Vagina (tissue), 2 donors: ENCODE measurements around the gene ITIH3. TPM values are rescaled to one million over a fixed set of nuclear protein-coding genes. Genes with fewer than 3 reads are reported as not detected.

ENCODE experiments used
- DNase-seq, 2 donors: peaks; one replicate each; pipeline ENCODE4 v3.0.0-alpha.2; 2017; ENCODE audit errors: extremely low spot score in 2 of 2
- H3K27ac ChIP-seq: fragments of 200-600 bp; sonication (generic); one replicate; pipeline ENCODE4 v1.5.1; 2019
- H3K27me3 ChIP-seq: fragments of 200-600 bp; sonication (generic); one replicate; pipeline ENCODE4 v1.5.1; 2019
- H3K36me3 ChIP-seq, 2 donors: fragments of 200-600 bp; sonication (generic); one replicate each; pipeline ENCODE4 v1.5.1; 2017 to 2019
- H3K4me1 ChIP-seq: fragments of 200-600 bp; sonication (generic); one replicate; pipeline ENCODE4 v1.5.1; 2019
- H3K4me3 ChIP-seq, 2 donors: fragments of 200-600 bp; sonication (generic); 1 replicate in 1 of 2; 2 replicates in 1 of 2; pipeline ENCODE4 v1.5.1; 2016 to 2019
- H3K9me3 ChIP-seq: fragments of 200-600 bp; sonication (generic); one replicate; pipeline ENCODE4 v1.5.1; 2019
- CTCF ChIP-seq, 3 experiments: fragments of 450-650 bp in 2 of 3; fragments of 200-600 bp in 1 of 3; sonication (generic) in 1 of 3; IDR thresholded peaks; one replicate each; pipeline ENCODE4 v1.5.1; 2017 to 2019; ENCODE audit warnings: antibody characterized with exemption in 3 of 3, mild to moderate bottlenecking in 2 of 3, moderate library complexity in 2 of 3
- POLR2A ChIP-seq, 2 donors: fragments of 450-650 bp; IDR thresholded peaks; one replicate each; pipeline ENCODE4 v1.6.1; 2017; ENCODE audit warnings: antibody characterized with exemption in 2 of 2, mild to moderate bottlenecking in 2 of 2, moderate library complexity in 2 of 2
- POLR2AphosphoS5 ChIP-seq, 2 donors: sonication (generic); formaldehyde crosslinking; IDR thresholded peaks; one replicate each; pipeline ENCODE4 v1.9.0; 2017; ENCODE audit warnings: antibody characterized with exemption in 2 of 2, mild to moderate bottlenecking in 2 of 2, low read depth in 1 of 2; ENCODE audit not compliant: insufficient read depth in 1 of 2
- intact Hi-C: fragments of 100-400 bp; cut with DNase I; formaldehyde crosslinking; loops from one replicate; pipeline ENCODE4 v1.15.1; 2023
- total RNA-seq: library from RNA; depleted of rRNA; stranded (reverse); fragments of >200 nt; gene quantifications from one replicate; pipeline ENCODE4 v1.2.3, GENCODE V29; 2016

ITIH3 gene
- total RNA-seq, 1 donor from 2014 or later = 7.6 TPM

GRCh38 chr3:52839892-52840545, 45.4 kb downstream of the ITIH3 start:
- intact Hi-C loops = no loop called here

GRCh38 chr3:52841211-52841980, 46.8 kb downstream of the ITIH3 start:
- Histone ChIP-seq H3K9me3 (no peaks in the 10 kb centered on the region), H3K27ac (no peak overlapping the region), H3K27me3 (no peaks in the 10 kb centered on the region), H3K36me3 (peaks cover 0 to 17% of the 10 kb centered on the region in 2 donors), H3K4me1 (peaks cover 34% of the 10 kb centered on the region), H3K4me3 (no peak overlapping the region)
- intact Hi-C loops = no loop called here
- DNase-seq = no peak
- TF ChIP-seq POLR2AphosphoS5 (IDR thresholded peaks at IDR 0.05; ENCODE audit: insufficient read depth in 1 of 2, low read depth in 1 of 2) (no peak), CTCF (IDR thresholded peaks at IDR 0.05) (no peak), POLR2A (IDR thresholded peaks at IDR 0.05) (no peak)

More at GRCh38 chr3:52839892-52840545, 45.4 kb downstream of the ITIH3 start:
- H3K36me3 ChIP-seq = peaks cover 0 to 17% of the 10 kb centered on the region in 2 donors
- H3K4me3 ChIP-seq = no peak overlapping the region
- no peaks in the 10 kb centered on the region for H3K9me3 ChIP-seq
- no peak for DNase-seq
- no peak overlapping the region for H3K27ac ChIP-seq
- no peaks in the 10 kb centered on the region for H3K27me3 ChIP-seq
- peaks cover 33% of the 10 kb centered on the region for H3K4me1 ChIP-seq
- TF ChIP-seq POLR2A (IDR thresholded peaks at IDR 0.05) = no peak
- TF ChIP-seq POLR2AphosphoS5 (IDR thresholded peaks at IDR 0.05; ENCODE audit: insufficient read depth in 1 of 2, low read depth in 1 of 2) = no peak
- no peak for TF ChIP-seq CTCF (IDR thresholded peaks at IDR 0.05)

GRCh38 chr3:52841981-52842340, 47.4 kb downstream of the ITIH3 start:
- Histone ChIP-seq H3K4me1 (peaks cover 36% of the 10 kb centered on the region), H3K36me3 (peaks cover 0 to 17% of the 10 kb centered on the region in 2 donors), H3K4me3 (no peak overlapping the region), H3K27me3 (no peaks in the 10 kb centered on the region), H3K9me3 (no peaks in the 10 kb centered on the region), H3K27ac (no peak overlapping the region)
- no peak for TF ChIP-seq POLR2A (IDR thresholded peaks at IDR 0.05)
- no peak for TF ChIP-seq POLR2AphosphoS5 (IDR thresholded peaks at IDR 0.05; ENCODE audit: insufficient read depth in 1 of 2, low read depth in 1 of 2)
- TF ChIP-seq CTCF (IDR thresholded peaks at IDR 0.05) = no peak
- intact Hi-C loops = no loop called here
- DNase-seq = no peak

- Histone ChIP-seq H3K36me3 (peaks cover 0 to 17% of the 10 kb centered on the region in 2 donors), H3K4me1 (peaks cover 36% of the 10 kb centered on the region)
- intact Hi-C loops = no loop called here
These were observed 47.8 kb downstream of the ITIH3 start for GRCh38 chr3:52842424-52842823.

More at GRCh38 chr3:52842424-52842823, 47.8 kb downstream of the ITIH3 start:
- Histone ChIP-seq H3K27ac (peak overlapping the region; percentile 90), H3K4me3 (no peak overlapping the region), H3K9me3 (no peaks in the 10 kb centered on the region), H3K27me3 (no peaks in the 10 kb centered on the region)
- DNase-seq = no peak
- TF ChIP-seq CTCF (IDR thresholded peaks at IDR 0.05) (no peak), POLR2A (IDR thresholded peaks at IDR 0.05) (no peak), POLR2AphosphoS5 (IDR thresholded peaks at IDR 0.05; ENCODE audit: insufficient read depth in 1 of 2, low read depth in 1 of 2) (no peak)
